ENCODE results near the gene DHODH. TPM values are rescaled to one million over a fixed set of nuclear protein-coding genes. Genes with fewer than 3 reads are reported as not detected.
"Not testable (repeated sequence)": the region's sequence is repeated elsewhere in the genome, so short reads cannot be mapped to it uniquely, and the experiment has no call there.

DHODH gene
- total RNA-seq, 2 donors from 2014 or later, result 9.8 to 15.0 TPM

DNA sequence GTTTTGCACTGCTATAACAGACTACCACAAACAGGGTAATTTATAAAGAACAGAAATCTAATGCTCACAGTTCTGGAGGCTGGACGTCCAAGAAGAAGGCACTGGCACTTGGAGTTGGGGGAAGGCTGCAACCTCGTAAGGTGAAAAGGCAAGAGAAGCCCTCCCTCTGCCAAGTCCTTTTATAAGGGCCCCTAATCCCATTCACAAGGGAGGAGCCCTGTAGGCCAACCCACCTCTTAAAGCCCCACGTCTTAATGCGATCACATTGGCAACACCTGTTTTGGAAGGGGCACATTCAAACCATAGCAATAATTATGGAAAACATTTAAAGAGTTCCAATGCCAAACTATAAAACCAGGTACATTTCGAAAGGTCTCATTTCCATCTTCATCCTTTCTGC lies 13.5 kb upstream of the DHODH start:
- Mint-ChIP-seq H3K4me1 (ENCODE audit: low read depth) (no peaks in the 10 kb centered on the region), H3K4me3 (no peak overlapping the region), H3K27ac (no peak overlapping the region), H3K36me3 (ENCODE audit: insufficient read depth in 2 of 2) (no peaks in the 10 kb centered on the region), H3K27me3 (ENCODE audit: low read depth) (peaks cover 18% of the 10 kb centered on the region), H3K9me3 (no peaks in the 10 kb centered on the region)
- DNase-seq, result no peak
- ATAC-seq (replicated peaks in 1 of 2), result no peak

DNA sequence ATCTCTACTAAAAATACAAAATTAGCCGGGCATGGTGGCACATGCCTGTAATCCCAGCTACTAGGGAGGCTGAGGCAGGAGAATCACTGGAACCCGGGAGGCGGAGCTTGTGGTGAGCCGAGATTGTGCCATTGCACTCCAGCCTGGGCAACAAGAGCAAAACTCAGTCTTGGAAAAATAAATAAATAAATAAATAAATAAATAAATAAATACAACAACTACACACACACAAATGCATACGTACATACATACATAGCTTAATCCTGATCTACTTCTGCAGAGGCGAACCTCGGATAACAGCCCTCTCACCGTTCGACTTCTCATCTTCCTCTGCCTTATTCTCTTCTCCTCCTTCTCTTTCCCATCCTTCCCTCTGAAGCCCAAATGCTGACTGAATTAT lies 11.0 kb upstream of the DHODH start:
- not testable (repeated sequence) for DNase-seq; H3K4me3 Mint-ChIP-seq; H3K27ac Mint-ChIP-seq; H3K36me3 Mint-ChIP-seq (ENCODE audit: insufficient read depth in 2 of 2); ATAC-seq (replicated peaks in 1 of 2); H3K4me1 Mint-ChIP-seq (ENCODE audit: low read depth); H3K9me3 Mint-ChIP-seq
- peaks cover 22% of the 10 kb centered on the region for H3K27me3 Mint-ChIP-seq (ENCODE audit: low read depth)

DNA sequence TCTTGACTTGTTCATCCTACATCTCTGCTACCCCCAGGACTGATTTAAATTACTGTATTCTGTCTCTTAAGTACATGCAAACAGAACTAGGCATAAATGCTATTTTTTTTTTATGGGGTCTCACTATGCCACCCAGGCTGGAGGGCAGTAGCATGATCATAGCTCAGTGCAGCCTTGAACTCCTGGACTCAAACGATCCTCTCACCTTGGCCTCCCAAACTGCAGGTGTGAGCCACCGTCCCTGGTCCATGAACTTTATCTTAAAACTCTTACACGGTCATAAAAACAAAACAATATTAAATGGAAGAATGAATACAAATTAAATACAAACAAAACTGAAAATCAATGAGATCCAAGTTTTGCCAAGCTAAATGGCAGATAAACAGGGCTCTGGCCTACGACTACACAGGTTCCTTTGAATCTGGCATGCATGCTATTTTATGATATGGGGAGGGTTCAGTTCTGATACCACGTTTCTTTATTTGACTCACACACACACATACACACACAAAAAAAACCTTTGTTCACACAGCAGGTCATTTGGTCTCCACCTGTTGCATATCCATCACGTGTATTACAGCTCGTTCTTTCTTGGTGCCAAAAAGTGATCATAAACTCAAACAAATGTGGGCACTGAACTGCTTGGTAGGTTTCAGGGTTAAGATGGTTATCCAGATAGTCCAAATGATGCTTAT lies 7.2 kb upstream of the DHODH start:
- H3K27me3 Mint-ChIP-seq (ENCODE audit: low read depth), result peaks cover 14% of the 10 kb centered on the region
- H3K4me1 Mint-ChIP-seq (ENCODE audit: low read depth), result no peaks in the 10 kb centered on the region
- H3K27ac Mint-ChIP-seq, result no peak overlapping the region
- no peaks in the 10 kb centered on the region for H3K36me3 Mint-ChIP-seq (ENCODE audit: insufficient read depth in 2 of 2)
- no peak overlapping the region for H3K4me3 Mint-ChIP-seq
- no peak for ATAC-seq (replicated peaks in 1 of 2)
- no peak for DNase-seq
- H3K9me3 Mint-ChIP-seq, result no peaks in the 10 kb centered on the region

DNA sequence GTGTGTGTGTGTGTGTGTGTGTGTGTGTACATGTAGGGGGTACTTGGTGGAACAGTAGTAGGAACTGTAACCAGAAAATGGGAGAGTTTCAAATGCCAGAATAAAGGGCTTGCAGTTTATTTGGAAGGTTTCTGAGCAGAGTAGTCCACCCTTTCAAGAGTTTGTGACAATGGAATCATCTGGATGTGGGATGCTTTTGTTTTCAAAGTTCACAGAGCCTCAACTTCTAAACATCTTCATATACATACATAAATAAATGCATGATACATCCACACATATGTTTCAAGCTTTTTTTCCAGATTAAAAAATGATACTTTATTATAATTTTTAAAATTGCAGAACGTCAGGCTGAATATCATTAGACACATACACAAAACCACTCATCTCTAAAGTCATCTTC lies 5.9 kb upstream of the DHODH start:
- Mint-ChIP-seq H3K9me3 (no peaks in the 10 kb centered on the region), H3K36me3 (ENCODE audit: insufficient read depth in 2 of 2) (no peaks in the 10 kb centered on the region), H3K27ac (no peak overlapping the region), H3K4me3 (no peak overlapping the region), H3K4me1 (ENCODE audit: low read depth) (no peaks in the 10 kb centered on the region), H3K27me3 (ENCODE audit: low read depth) (peaks cover 9% of the 10 kb centered on the region)
- DNase-seq (no peak), ATAC-seq (replicated peaks in 1 of 2) (no peak)

DNA sequence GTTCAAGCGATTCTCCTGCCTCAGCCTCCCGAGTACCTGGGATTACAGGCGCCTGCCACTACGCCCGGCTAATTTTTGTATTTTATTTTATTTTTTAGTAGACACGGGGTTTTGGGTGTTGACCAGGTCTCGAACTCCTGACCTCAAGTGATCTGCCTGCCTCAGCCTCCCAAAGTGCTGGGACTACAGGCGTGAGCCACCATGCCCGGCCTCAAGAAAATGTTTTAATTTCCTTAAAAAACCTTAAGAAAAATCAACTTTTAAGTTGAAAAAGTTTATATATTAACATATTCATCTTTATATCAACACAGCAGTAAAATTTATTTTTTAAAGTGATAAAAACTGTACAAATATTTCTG lies 500 bp upstream of the DHODH start:
- not testable (repeated sequence) for DNase-seq; H3K9me3 Mint-ChIP-seq; ATAC-seq (replicated peaks in 1 of 2); H3K27ac Mint-ChIP-seq; H3K36me3 Mint-ChIP-seq (ENCODE audit: insufficient read depth in 2 of 2); H3K27me3 Mint-ChIP-seq (ENCODE audit: low read depth)
- Mint-ChIP-seq H3K4me1 (ENCODE audit: low read depth) (peaks cover 24% of the 10 kb centered on the region), H3K4me3 (peak overlapping the region; percentile 89 to 98)

DNA sequence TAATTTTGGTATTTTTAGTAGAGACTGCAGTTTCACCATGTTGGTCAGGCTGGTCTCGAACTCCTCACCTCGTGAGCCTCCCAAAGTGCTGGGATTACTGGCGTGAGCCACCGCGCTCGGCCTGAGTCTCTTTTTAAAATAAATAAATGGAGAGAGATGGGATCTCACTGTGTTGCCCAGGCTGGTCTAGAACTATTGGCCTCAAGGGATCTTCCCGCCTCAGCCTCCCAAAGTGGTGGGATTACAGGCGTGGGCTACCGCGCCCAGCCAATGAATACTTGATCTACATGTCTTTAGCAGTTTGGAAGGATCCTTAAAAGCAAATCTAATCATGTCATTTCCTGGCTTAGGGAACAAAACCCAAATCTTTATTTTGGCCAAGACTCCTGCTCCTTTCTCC lies 1.2 kb downstream of the DHODH start:
- Mint-ChIP-seq H3K27me3 (ENCODE audit: low read depth) (no peaks in the 10 kb centered on the region), H3K36me3 (ENCODE audit: insufficient read depth in 2 of 2) (peaks cover 2 to 5% of the 10 kb centered on the region in 2 donors), H3K4me1 (ENCODE audit: low read depth) (peaks cover 33% of the 10 kb centered on the region), H3K9me3 (no peaks in the 10 kb centered on the region), H3K27ac (peak overlapping the region; percentile 40), H3K4me3 (peak overlapping the region; percentile 76 to 98)
- DNase-seq (no peak), ATAC-seq (replicated peaks in 1 of 2) (no peak)

DNA sequence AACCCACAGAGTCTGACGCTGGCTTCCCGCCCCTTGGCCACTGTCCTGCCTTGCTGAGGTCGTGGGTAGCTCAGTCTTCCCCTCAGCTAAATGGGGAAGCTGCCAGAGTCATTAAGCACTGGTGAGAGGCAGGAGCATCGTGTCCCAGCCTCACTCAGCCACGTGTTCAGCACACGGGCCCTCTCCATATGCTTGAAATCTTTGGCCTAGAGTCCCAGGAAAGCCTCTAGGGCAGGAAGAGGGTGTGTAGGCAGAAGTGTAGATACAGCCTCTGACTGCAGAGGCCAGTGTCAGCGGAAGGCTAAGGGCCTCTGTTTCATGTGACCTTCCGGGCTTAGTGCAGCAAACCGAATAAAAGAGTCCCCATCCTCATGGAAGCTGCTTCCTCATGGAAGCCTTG lies 4.1 kb downstream of the DHODH start:
- peaks cover 33% of the 10 kb centered on the region for H3K4me1 Mint-ChIP-seq (ENCODE audit: low read depth)
- no peak overlapping the region for H3K27ac Mint-ChIP-seq
- peaks cover 2 to 5% of the 10 kb centered on the region in 2 donors for H3K36me3 Mint-ChIP-seq (ENCODE audit: insufficient read depth in 2 of 2)
- ATAC-seq (replicated peaks in 1 of 2), result no peak
- no peak for DNase-seq
- no peak overlapping the region for H3K4me3 Mint-ChIP-seq
- no peaks in the 10 kb centered on the region for H3K27me3 Mint-ChIP-seq (ENCODE audit: low read depth)
- H3K9me3 Mint-ChIP-seq, result no peaks in the 10 kb centered on the region

DNA sequence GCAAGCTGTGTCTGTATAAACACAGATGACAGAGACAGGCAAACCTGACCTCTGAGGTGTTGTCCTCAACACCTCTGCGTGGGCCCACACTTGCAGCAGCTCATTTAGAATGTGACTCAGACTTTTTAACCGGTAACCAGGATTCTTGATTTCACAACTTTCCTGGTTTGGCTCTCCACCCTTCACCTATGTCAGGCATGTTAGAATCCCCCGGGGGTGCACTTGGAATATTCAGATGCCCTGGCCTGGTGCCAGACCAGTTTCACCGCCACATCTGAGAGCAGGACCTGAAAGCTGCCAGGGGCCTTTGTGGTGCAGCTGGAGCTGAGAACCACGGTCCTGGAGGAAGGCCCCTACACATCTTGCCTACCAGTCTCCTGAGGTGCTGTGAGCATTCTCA lies 4.8 kb downstream of the DHODH start:
- peak overlapping the region; percentile 33 for H3K27ac Mint-ChIP-seq
- peaks cover 2 to 5% of the 10 kb centered on the region in 2 donors for H3K36me3 Mint-ChIP-seq (ENCODE audit: insufficient read depth in 2 of 2)
- no peaks in the 10 kb centered on the region for H3K9me3 Mint-ChIP-seq
- DNase-seq (peak; percentile 9 to 16), ATAC-seq (replicated peaks in 1 of 2) (no peak)
- no peaks in the 10 kb centered on the region for H3K27me3 Mint-ChIP-seq (ENCODE audit: low read depth)
- peak overlapping the region in 1 of 2 donors; percentile 16 for H3K4me3 Mint-ChIP-seq
- H3K4me1 Mint-ChIP-seq (ENCODE audit: low read depth), result peaks cover 32% of the 10 kb centered on the region

DNA sequence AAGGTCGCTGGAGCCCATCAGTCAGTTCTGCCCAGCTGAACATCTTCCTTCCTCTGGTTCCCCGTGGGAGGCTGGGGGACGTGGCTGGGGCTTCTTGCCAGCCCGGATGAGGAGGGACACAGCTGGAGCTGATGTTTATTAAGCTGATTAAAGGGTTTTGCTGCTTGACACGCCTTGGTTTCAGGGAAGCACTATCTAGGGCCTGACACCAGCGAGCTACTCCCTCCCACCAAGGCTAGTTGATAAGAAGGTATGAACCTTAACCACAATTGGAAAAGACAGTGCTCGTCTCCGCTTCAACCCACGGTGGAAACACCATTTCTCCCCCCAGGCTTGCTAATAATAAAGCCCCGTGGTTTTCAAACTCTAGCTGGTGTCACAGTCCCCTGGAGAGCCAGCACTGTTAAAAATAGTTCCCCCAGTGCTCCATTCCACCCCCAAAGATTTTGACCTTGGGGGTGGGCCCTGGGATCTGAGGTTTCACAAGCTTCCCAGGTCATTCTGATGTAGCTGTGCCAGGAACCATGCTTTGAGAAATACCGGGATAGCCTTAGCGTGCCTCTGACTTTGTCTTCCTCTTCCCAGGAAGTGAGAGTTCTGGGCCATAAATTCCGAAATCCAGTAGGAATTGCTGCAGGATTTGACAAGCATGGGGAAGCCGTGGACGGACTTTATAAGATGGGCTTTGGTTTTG lies 5.5 kb downstream of the DHODH start:
- H3K9me3 Mint-ChIP-seq, result no peaks in the 10 kb centered on the region
- ATAC-seq (replicated peaks in 1 of 2) (no peak), DNase-seq (no peak)
- H3K27me3 Mint-ChIP-seq (ENCODE audit: low read depth), result no peaks in the 10 kb centered on the region
- peaks cover 28% of the 10 kb centered on the region for H3K4me1 Mint-ChIP-seq (ENCODE audit: low read depth)
- H3K4me3 Mint-ChIP-seq, result peak overlapping the region in 1 of 2 donors; percentile 16
- peaks cover 0 to 4% of the 10 kb centered on the region in 2 donors for H3K36me3 Mint-ChIP-seq (ENCODE audit: insufficient read depth in 2 of 2)
- no peak overlapping the region for H3K27ac Mint-ChIP-seq

DNA sequence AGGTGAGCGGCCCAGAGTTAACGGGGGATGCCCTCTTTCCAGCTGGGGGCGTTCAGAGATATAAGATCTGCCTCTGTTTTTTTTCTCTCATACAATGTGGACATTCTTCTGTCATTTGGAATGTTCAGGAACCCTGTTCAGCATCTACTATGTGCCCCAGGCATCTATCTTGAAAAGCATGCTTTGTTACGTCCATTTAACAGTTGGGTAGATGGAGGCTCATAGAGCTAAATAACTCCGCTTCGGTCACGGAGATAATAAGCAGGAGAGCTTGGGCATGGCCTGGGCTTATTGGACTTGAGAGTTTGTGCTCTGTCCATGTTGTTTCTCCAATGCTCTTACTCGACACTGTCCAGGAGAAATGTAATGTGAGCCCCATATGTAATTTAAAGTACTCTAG lies 6.1 kb downstream of the DHODH start:
- peaks cover 26% of the 10 kb centered on the region for H3K4me1 Mint-ChIP-seq (ENCODE audit: low read depth)
- no peak for ATAC-seq (replicated peaks in 1 of 2)
- DNase-seq, result no peak
- H3K9me3 Mint-ChIP-seq, result no peaks in the 10 kb centered on the region
- peaks cover 0 to 4% of the 10 kb centered on the region in 2 donors for H3K36me3 Mint-ChIP-seq (ENCODE audit: insufficient read depth in 2 of 2)
- H3K27ac Mint-ChIP-seq, result no peak overlapping the region
- no peak overlapping the region for H3K4me3 Mint-ChIP-seq
- H3K27me3 Mint-ChIP-seq (ENCODE audit: low read depth), result no peaks in the 10 kb centered on the region

DNA sequence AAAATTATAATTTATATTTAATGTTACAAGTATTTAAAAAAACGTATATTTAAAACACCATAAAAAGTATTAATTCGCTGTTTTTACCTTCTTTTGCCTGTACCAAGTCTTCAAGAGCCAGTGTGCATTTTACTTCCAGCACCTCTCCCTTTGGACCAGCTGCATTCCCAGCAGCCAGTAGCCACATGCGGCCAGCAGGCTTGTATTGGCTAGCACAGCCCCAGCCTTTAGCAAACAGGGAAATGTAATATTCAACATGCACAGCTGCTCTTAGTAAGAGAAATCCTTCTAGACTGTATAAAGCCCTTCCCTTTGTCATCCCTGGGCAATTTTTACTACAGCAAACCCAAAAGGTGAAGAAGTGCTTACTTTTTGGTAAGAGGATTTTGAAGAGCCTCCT lies 6.6 kb downstream of the DHODH start:
- Mint-ChIP-seq H3K27ac (no peak overlapping the region), H3K36me3 (ENCODE audit: insufficient read depth in 2 of 2) (peaks cover 0 to 2% of the 10 kb centered on the region in 2 donors)

DNA sequence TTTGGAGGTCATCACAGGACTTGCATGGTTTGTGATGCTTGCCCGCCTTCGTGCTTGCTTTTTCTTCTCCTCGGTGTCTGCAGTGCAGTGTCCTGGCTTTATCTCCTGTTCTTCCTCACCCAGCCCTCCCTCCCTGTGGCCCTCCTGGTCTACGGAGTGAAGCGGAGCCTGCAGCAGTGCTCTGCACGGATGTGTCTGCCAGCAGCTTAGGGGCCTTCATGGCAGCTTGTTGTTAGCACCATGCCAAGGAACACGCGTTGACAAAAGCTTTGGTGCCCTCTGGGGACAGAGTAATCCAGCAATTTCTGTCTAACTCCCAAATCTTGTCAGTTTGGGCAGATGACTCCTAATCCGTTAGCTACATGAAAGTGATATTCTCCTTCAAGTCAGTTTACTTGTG lies 9.9 kb downstream of the DHODH start:
- H3K9me3 Mint-ChIP-seq, result no peaks in the 10 kb centered on the region
- ATAC-seq (replicated peaks in 1 of 2) (no peak), DNase-seq (no peak)
- no peak overlapping the region for H3K27ac Mint-ChIP-seq
- no peak overlapping the region for H3K4me3 Mint-ChIP-seq
- H3K4me1 Mint-ChIP-seq (ENCODE audit: low read depth), result peaks cover 4% of the 10 kb centered on the region
- H3K27me3 Mint-ChIP-seq (ENCODE audit: low read depth), result no peaks in the 10 kb centered on the region
- peaks cover 0 to 2% of the 10 kb centered on the region in 2 donors for H3K36me3 Mint-ChIP-seq (ENCODE audit: insufficient read depth in 2 of 2)

More for the DNA sequence above, 6.6 kb downstream of the DHODH start:
- H3K27me3 Mint-ChIP-seq (ENCODE audit: low read depth), result no peaks in the 10 kb centered on the region
- no peaks in the 10 kb centered on the region for H3K9me3 Mint-ChIP-seq
- no peak overlapping the region for H3K4me3 Mint-ChIP-seq
- no peak for ATAC-seq (replicated peaks in 1 of 2)
- no peak for DNase-seq
- peaks cover 22% of the 10 kb centered on the region for H3K4me1 Mint-ChIP-seq (ENCODE audit: low read depth)

DNA sequence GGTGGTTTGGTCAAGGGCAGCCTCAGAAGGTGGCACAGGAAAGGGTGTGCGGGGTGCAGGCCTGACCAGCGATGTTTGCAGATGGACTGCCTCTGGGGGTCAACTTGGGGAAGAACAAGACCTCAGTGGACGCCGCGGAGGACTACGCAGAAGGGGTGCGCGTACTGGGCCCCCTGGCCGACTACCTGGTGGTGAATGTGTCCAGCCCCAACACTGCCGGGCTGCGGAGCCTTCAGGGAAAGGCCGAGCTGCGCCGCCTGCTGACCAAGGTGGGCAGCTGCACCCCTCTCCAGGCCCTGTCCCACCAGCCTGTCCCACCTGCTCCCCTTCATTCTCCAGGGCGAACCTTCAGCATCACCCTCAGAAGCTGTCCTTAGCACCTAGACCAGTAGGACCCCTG lies 12.5 kb downstream of the DHODH start:
- Mint-ChIP-seq H3K9me3 (no peaks in the 10 kb centered on the region), H3K4me1 (ENCODE audit: low read depth) (no peaks in the 10 kb centered on the region), H3K36me3 (ENCODE audit: insufficient read depth in 2 of 2) (peaks cover 4 to 11% of the 10 kb centered on the region in 2 donors), H3K4me3 (no peak overlapping the region), H3K27ac (no peak overlapping the region), H3K27me3 (ENCODE audit: low read depth) (no peaks in the 10 kb centered on the region)
- DNase-seq, result no peak
- ATAC-seq (replicated peaks in 1 of 2), result no peak

DNA sequence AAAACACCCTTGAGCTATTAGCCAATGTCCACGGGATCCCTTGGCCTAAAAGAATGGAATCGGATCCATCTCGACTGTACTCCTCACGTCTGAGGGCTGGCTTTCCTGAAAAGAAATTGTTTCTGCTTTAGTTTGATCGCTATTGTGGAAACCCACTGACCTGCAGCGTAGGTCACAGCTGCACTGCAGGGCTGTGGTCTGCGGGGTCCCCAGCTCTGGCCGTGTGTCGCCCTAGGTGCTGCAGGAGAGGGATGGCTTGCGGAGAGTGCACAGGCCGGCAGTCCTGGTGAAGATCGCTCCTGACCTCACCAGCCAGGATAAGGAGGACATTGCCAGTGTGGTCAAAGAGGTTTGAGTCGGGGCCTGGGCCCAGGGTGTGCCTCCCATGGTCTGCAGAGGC lies 13.6 kb downstream of the DHODH start:
- H3K27me3 Mint-ChIP-seq (ENCODE audit: low read depth), result no peaks in the 10 kb centered on the region
- no peak for ATAC-seq (replicated peaks in 1 of 2)

More for the DNA sequence above, 13.6 kb downstream of the DHODH start:
- Mint-ChIP-seq H3K4me1 (ENCODE audit: low read depth) (no peaks in the 10 kb centered on the region), H3K9me3 (no peaks in the 10 kb centered on the region), H3K27ac (no peak overlapping the region), H3K36me3 (ENCODE audit: insufficient read depth in 2 of 2) (peaks cover 4 to 11% of the 10 kb centered on the region in 2 donors), H3K4me3 (no peak overlapping the region)
- no peak for DNase-seq

Measured in activated T-cell treated with anti-CD3 and anti-CD28 coated beads, Interleukin-2, amount 50 U/mL, for 72 hours (primary cell).